ENCODE data around the gene DSCAM. TPM values are rescaled to one million over a fixed set of nuclear protein-coding genes. Genes with fewer than 3 reads are reported as not detected.

DSCAM gene
- total RNA-seq, 1 experiment from 2014 or later, result not detected

- in situ Hi-C loops (cut with HindIII; ENCODE audit: low sequenced_read_pairs), result no loop called here
- DNase-seq (ENCODE audit: low spot score), result no peak
Observed at GRCh38 chr21:40595806-40596205, 251.2 kb downstream of the DSCAM start.

- in situ Hi-C loops (cut with HindIII; ENCODE audit: low sequenced_read_pairs), result no loop called here
- no peak for DNase-seq (ENCODE audit: low spot score)
Observed at GRCh38 chr21:40587736-40588346, 259.1 kb downstream of the DSCAM start.

- in situ Hi-C loops (cut with HindIII; ENCODE audit: low sequenced_read_pairs), result no loop called here
- no peak for DNase-seq (ENCODE audit: low spot score)
Observed at GRCh38 chr21:40586575-40586974, 260.4 kb downstream of the DSCAM start.

- no peak for DNase-seq (ENCODE audit: low spot score)
- in situ Hi-C loops (cut with HindIII; ENCODE audit: low sequenced_read_pairs), result no loop called here
Observed at GRCh38 chr21:40577285-40578043, 269.5 kb downstream of the DSCAM start.

- DNase-seq (ENCODE audit: low spot score), result no peak
- in situ Hi-C loops (cut with HindIII; ENCODE audit: low sequenced_read_pairs), result no loop called here
Observed at GRCh38 chr21:40575976-40576375, 271.0 kb downstream of the DSCAM start.

GRCh38 chr21:40569357-40569756 lies 277.6 kb downstream of the DSCAM start:
- in situ Hi-C loops (cut with HindIII; ENCODE audit: low sequenced_read_pairs), result no loop called here
- no peak for DNase-seq (ENCODE audit: low spot score)

- in situ Hi-C loops (cut with HindIII; ENCODE audit: low sequenced_read_pairs), result no loop called here
- no peak for DNase-seq (ENCODE audit: low spot score)
Observed at GRCh38 chr21:40568807-40569206, 278.2 kb downstream of the DSCAM start.

- DNase-seq (ENCODE audit: low spot score), result no peak
- in situ Hi-C loops (cut with HindIII; ENCODE audit: low sequenced_read_pairs), result no loop called here
Observed at GRCh38 chr21:40567501-40567900, 279.5 kb downstream of the DSCAM start.

- DNase-seq (ENCODE audit: low spot score), result no peak
- in situ Hi-C loops (cut with HindIII; ENCODE audit: low sequenced_read_pairs), result no loop called here
Observed at GRCh38 chr21:40566486-40566885, 280.5 kb downstream of the DSCAM start.

- in situ Hi-C loops (cut with HindIII; ENCODE audit: low sequenced_read_pairs), result no loop called here
- no peak for DNase-seq (ENCODE audit: low spot score)
Observed at GRCh38 chr21:40564318-40564717, 282.6 kb downstream of the DSCAM start.

- in situ Hi-C loops (cut with HindIII; ENCODE audit: low sequenced_read_pairs), result no loop called here
- DNase-seq (ENCODE audit: low spot score), result no peak
Observed at GRCh38 chr21:40563900-40564299, 283.1 kb downstream of the DSCAM start.

- DNase-seq (ENCODE audit: low spot score), result no peak
- in situ Hi-C loops (cut with HindIII; ENCODE audit: low sequenced_read_pairs), result no loop called here
Observed at GRCh38 chr21:40562242-40563002, 284.5 kb downstream of the DSCAM start.

GRCh38 chr21:40556442-40556968 lies 290.5 kb downstream of the DSCAM start:
- in situ Hi-C loops (cut with HindIII; ENCODE audit: low sequenced_read_pairs), result no loop called here
- no peak for DNase-seq (ENCODE audit: low spot score)

GRCh38 chr21:40555021-40555528 lies 291.9 kb downstream of the DSCAM start:
- DNase-seq (ENCODE audit: low spot score), result no peak
- in situ Hi-C loops (cut with HindIII; ENCODE audit: low sequenced_read_pairs), result no loop called here

- in situ Hi-C loops (cut with HindIII; ENCODE audit: low sequenced_read_pairs), result no loop called here
- DNase-seq (ENCODE audit: low spot score), result no peak
Observed at GRCh38 chr21:40553781-40554180, 293.2 kb downstream of the DSCAM start.

- peak; percentile 9 for DNase-seq (ENCODE audit: low spot score)
- in situ Hi-C loops (cut with HindIII; ENCODE audit: low sequenced_read_pairs), result no loop called here
Observed at GRCh38 chr21:40547906-40548513, 298.9 kb downstream of the DSCAM start.

GRCh38 chr21:40546647-40547046 lies 300.3 kb downstream of the DSCAM start:
- no peak for DNase-seq (ENCODE audit: low spot score)
- in situ Hi-C loops (cut with HindIII; ENCODE audit: low sequenced_read_pairs), result no loop called here

GRCh38 chr21:40540216-40540615 lies 306.7 kb downstream of the DSCAM start:
- in situ Hi-C loops (cut with HindIII; ENCODE audit: low sequenced_read_pairs), result no loop called here
- no peak for DNase-seq (ENCODE audit: low spot score)

GRCh38 chr21:40534886-40535285 lies 312.1 kb downstream of the DSCAM start:
- in situ Hi-C loops (cut with HindIII; ENCODE audit: low sequenced_read_pairs), result no loop called here
- DNase-seq (ENCODE audit: low spot score), result no peak

All from G401 (cell line).